H9 (cell line): ENCODE measurements around the gene AGBL4. TPM values are rescaled to one million over a fixed set of nuclear protein-coding genes. Genes with fewer than 3 reads are reported as not detected.

ENCODE experiments used
- DNase-seq: peaks from one replicate; pipeline ENCODE4 v3.0.0-alpha.2; 2017
- H2AFZ ChIP-seq: one replicate; pipeline ENCODE4 v1.6.1; 2013; ENCODE audit warnings: mild to moderate bottlenecking, low read length, control low read depth, moderate library complexity
- H2AK5ac ChIP-seq: 2 replicates; pipeline ENCODE4 v1.6.1; 2013; ENCODE audit warnings: low read length, control low read depth, mixed read lengths; ENCODE audit not compliant: insufficient read length
- H2BK120ac ChIP-seq: one replicate; pipeline ENCODE4 v1.6.1; 2013; ENCODE audit warnings: low read depth, mild to moderate bottlenecking, low read length, control low read depth, inconsistent platforms; ENCODE audit not compliant: poor library complexity, severe bottlenecking
- H2BK12ac ChIP-seq: 2 replicates; pipeline ENCODE4 v1.6.1; 2013; ENCODE audit warnings: low read length, control low read depth, mixed read lengths, low read depth; ENCODE audit not compliant: insufficient read length
- H2BK15ac ChIP-seq: 2 replicates; pipeline ENCODE4 v1.6.1; 2013; ENCODE audit warnings: low read depth, low read length, control low read depth
- H2BK20ac ChIP-seq: one replicate; pipeline ENCODE4 v1.6.1; 2013; ENCODE audit warnings: low read depth, mild to moderate bottlenecking, low read length, control low read depth, inconsistent platforms; ENCODE audit not compliant: poor library complexity, severe bottlenecking
- H2BK5ac ChIP-seq: 2 replicates; pipeline ENCODE4 v1.6.1; 2013; ENCODE audit warnings: low read length, control low read depth, mixed read lengths; ENCODE audit not compliant: insufficient read length
- H3K14ac ChIP-seq: 2 replicates; pipeline ENCODE4 v1.6.1; 2013; ENCODE audit warnings: low read length, control low read depth; ENCODE audit not compliant: insufficient read depth
- H3K18ac ChIP-seq: 2 replicates; pipeline ENCODE4 v1.6.1; 2013; ENCODE audit warnings: low read depth, mild to moderate bottlenecking, mixed read lengths, low read length, control low read depth; ENCODE audit not compliant: insufficient read length
- H3K23ac ChIP-seq: 2 replicates; pipeline ENCODE4 v1.6.1; 2013; ENCODE audit warnings: low read length, control low read depth, mixed read lengths, low read depth; ENCODE audit not compliant: insufficient read length
- H3K23me2 ChIP-seq: 2 replicates; pipeline ENCODE4 v1.6.1; 2013; ENCODE audit warnings: low read depth, mild to moderate bottlenecking, mixed read lengths, low read length, control low read depth; ENCODE audit not compliant: insufficient read length, poor library complexity, severe bottlenecking
- H3K27ac ChIP-seq: 2 replicates; pipeline ENCODE4 v1.5.1; 2013; ENCODE audit warnings: low read length, control low read depth, mixed read lengths, low read depth; ENCODE audit not compliant: insufficient read length
- H3K27me3 ChIP-seq: 2 replicates; pipeline ENCODE4 v1.6.1; 2013; ENCODE audit warnings: low read length, control low read depth, inconsistent platforms; ENCODE audit not compliant: insufficient read depth
- H3K4ac ChIP-seq: 2 replicates; pipeline ENCODE4 v1.6.1; 2013; ENCODE audit warnings: low read depth, mild to moderate bottlenecking, control low read depth, inconsistent platforms, low read length, moderate library complexity
- H3K4me1 ChIP-seq: 2 replicates; pipeline ENCODE4 v1.6.1; 2013; ENCODE audit warnings: low read length, control low read depth, inconsistent platforms; ENCODE audit not compliant: insufficient read depth
- H3K4me2 ChIP-seq: 2 replicates; pipeline ENCODE4 v1.6.1; 2013; ENCODE audit warnings: low read length, control low read depth, mixed read lengths; ENCODE audit not compliant: insufficient read length, insufficient read depth
- H3K56ac ChIP-seq: 2 replicates; pipeline ENCODE4 v1.6.1; 2013; ENCODE audit warnings: low read depth, mild to moderate bottlenecking, mixed read lengths, low read length, control low read depth; ENCODE audit not compliant: insufficient read length
- H3K79me1 ChIP-seq: 2 replicates; pipeline ENCODE4 v1.6.1; 2013; ENCODE audit warnings: low read depth, mild to moderate bottlenecking, moderate library complexity, low read length, control low read depth, inconsistent platforms; ENCODE audit not compliant: insufficient read depth, poor library complexity, severe bottlenecking
- H3K79me2 ChIP-seq: 2 replicates; pipeline ENCODE4 v1.6.1; 2013; ENCODE audit warnings: low read length, control low read depth, inconsistent platforms; ENCODE audit not compliant: insufficient read depth
- H3K9ac ChIP-seq: 2 replicates; pipeline ENCODE4 v1.6.1; 2013; ENCODE audit warnings: low read length, control low read depth, mixed read lengths; ENCODE audit not compliant: insufficient read length; ENCODE audit errors: extremely low read depth
- H3K9me3 ChIP-seq: one replicate; pipeline ENCODE4 v1.6.1; 2013; ENCODE audit warnings: low read depth, low read length, inconsistent platforms; ENCODE audit not compliant: control insufficient read depth
- H3T11ph ChIP-seq: one replicate; pipeline ENCODE4 v1.6.1; 2013; ENCODE audit warnings: mild to moderate bottlenecking, low read length, control low read depth, inconsistent platforms
- H4K20me1 ChIP-seq: one replicate; pipeline ENCODE4 v1.6.1; 2013; ENCODE audit not compliant: control insufficient read depth, insufficient read length, insufficient read depth
- H4K5ac ChIP-seq: 2 replicates; pipeline ENCODE4 v1.6.1; 2013; ENCODE audit warnings: low read depth, mild to moderate bottlenecking, mixed read lengths, low read length, control low read depth; ENCODE audit not compliant: insufficient read length
- H4K8ac ChIP-seq: replicated peaks from 2 replicates; pipeline ENCODE4 v1.6.1; 2013; ENCODE audit warnings: low read length, control low read depth, mixed read lengths, low read depth; ENCODE audit not compliant: insufficient read length
- H4K91ac ChIP-seq: 2 replicates; pipeline ENCODE4 v1.6.1; 2013; ENCODE audit warnings: low read depth, mild to moderate bottlenecking, moderate library complexity, mixed read lengths, low read length, control low read depth; ENCODE audit not compliant: insufficient read length
- H3K27ac Mint-ChIP-seq, 3 experiments: 2 replicates in 2 of 3; 3 replicates in 1 of 3; pipeline ENCODE4 v1.8.0; 2020 to 2021; ENCODE audit warnings: mixed read lengths in 3 of 3, mild to moderate bottlenecking in 1 of 3, moderate library complexity in 1 of 3
- H3K27me3 Mint-ChIP-seq: 2 replicates; pipeline ENCODE4 v1.8.0; 2021; ENCODE audit warnings: low read depth, mild to moderate bottlenecking, moderate library complexity, mixed read lengths
- H3K36me3 Mint-ChIP-seq, 3 experiments: 2 replicates in 2 of 3; 3 replicates in 1 of 3; pipeline ENCODE4 v1.8.0; 2020 to 2021; ENCODE audit warnings: low read depth in 3 of 3, mixed read lengths in 3 of 3; ENCODE audit not compliant: insufficient read depth in 1 of 3
- H3K4me1 Mint-ChIP-seq, 2 experiments: 2 replicates each; pipeline ENCODE4 v1.8.0; 2020; ENCODE audit warnings: mixed read lengths in 2 of 2
- H3K4me3 Mint-ChIP-seq, 2 experiments: 2 replicates in 1 of 2; 3 replicates in 1 of 2; pipeline ENCODE4 v1.8.0; 2020 to 2021; ENCODE audit warnings: mild to moderate bottlenecking in 2 of 2, mixed read lengths in 2 of 2, moderate library complexity in 1 of 2
- H3K9me3 Mint-ChIP-seq, 2 experiments: 2 replicates in 1 of 2; 3 replicates in 1 of 2; pipeline ENCODE4 v1.8.0; 2020; ENCODE audit warnings: mild to moderate bottlenecking in 2 of 2, mixed read lengths in 2 of 2, moderate library complexity in 1 of 2
- CTCF ChIP-seq: fragments of 200-600 bp; sonication (generic); conservative IDR thresholded peaks from 3 replicates; pipeline ENCODE4 v1.8.0; 2021; ENCODE audit warnings: antibody characterized with exemption, mild to moderate bottlenecking
- WGBS: extraction: QIAGEN DNeasy Blood & Tissue Kit; methylation state at CpG from one replicate; pipeline ENCODE4 v1.1.7; 2013; ENCODE audit warnings: missing lambda C conversion rate, low lambda C conversion rate, mixed read lengths; ENCODE audit not compliant: insufficient read length; ENCODE audit errors: extremely low coverage; 5-methylcytosine and 5-hydroxymethylcytosine counted together
- total RNA-seq: library from RNA; stranded (reverse); gene quantifications from 2 replicates; pipeline ENCODE4 v1.2.1, GENCODE V29; 2021

AGBL4 gene
- total RNA-seq, 1 experiment from 2014 or later: not detected

GRCh38 chr1:48681476-48682305, 1342.1 kb downstream of the AGBL4 start:
- H2BK20ac ChIP-seq: no peak overlapping the region
- no CpG with 5 or more reads among the region's 4 CpGs for WGBS
- H2BK120ac ChIP-seq: no peak overlapping the region
- peak overlapping the region in 1 of 3 experiments; percentile 10; a peak in 2 of 7 replicates for H3K27ac Mint-ChIP-seq
- no peak overlapping the region for H3K4me2 ChIP-seq
- no peaks in the 10 kb centered on the region for H4K20me1 ChIP-seq
- no peak overlapping the region for H3K18ac ChIP-seq
- H3K27me3 ChIP-seq: no peaks in the 10 kb centered on the region
- H4K91ac ChIP-seq: no peak overlapping the region
- H3K56ac ChIP-seq: no peak overlapping the region
- no peak overlapping the region for H3T11ph ChIP-seq
- H3K79me1 ChIP-seq: no peaks in the 10 kb centered on the region
- H3K27me3 Mint-ChIP-seq: peaks cover 6% of the 10 kb centered on the region
- no peaks in the 10 kb centered on the region for H3K23me2 ChIP-seq
- H3K9me3 ChIP-seq: no peaks in the 10 kb centered on the region
- H3K9ac ChIP-seq: no peak overlapping the region
- no peak overlapping the region for H3K23ac ChIP-seq
- no peak overlapping the region for H2BK12ac ChIP-seq
- no peak for TF ChIP-seq CTCF
- H3K4me3 Mint-ChIP-seq: no peak overlapping the region
- H3K4me1 ChIP-seq: peaks cover 4% of the 10 kb centered on the region; the same call in 1 of the 2 replicates
- H3K14ac ChIP-seq: no peak overlapping the region
- H3K27ac ChIP-seq: no peak overlapping the region
- H2BK5ac ChIP-seq: no peak overlapping the region
- no peak overlapping the region for H4K5ac ChIP-seq
- no peaks in the 10 kb centered on the region for H3K79me2 ChIP-seq
- H3K9me3 Mint-ChIP-seq: no peaks in the 10 kb centered on the region
- H3K4me1 Mint-ChIP-seq: peaks cover 17 to 20% of the 10 kb centered on the region in 2 experiments
- H3K36me3 Mint-ChIP-seq: no peaks in the 10 kb centered on the region
- H4K8ac ChIP-seq: no peak overlapping the region
- H2AFZ ChIP-seq: no peak overlapping the region
- no peak overlapping the region for H2BK15ac ChIP-seq
- DNase-seq: no peak
- no peak overlapping the region for H3K4ac ChIP-seq
- H2AK5ac ChIP-seq: no peak overlapping the region
